HEK293 (cell line): ENCODE data around the gene MYLK.

ENCODE experiments used
- CTCF ChIA-PET: fragments of 350-600 bp; formaldehyde crosslinking; extraction: SDS; loops from one replicate; lab custom pipeline; 2021; ENCODE audit warnings: antibody characterized with exemption; lab: Yijun Ruan, JAX
- POLR2A ChIA-PET: fragments of 300-600 bp; formaldehyde crosslinking; extraction: SDS; loops from one replicate; lab custom pipeline; 2020; ENCODE audit warnings: antibody characterized with exemption, inconsistent platforms; lab: Yijun Ruan, JAX
- H3K27ac ChIP-seq: fragments of 200-500 bp; sonication (Bioruptor generic); 2 replicates; pipeline ENCODE4 v1.5.1; 2014; ENCODE audit warnings: low read depth, low read length, control low read depth, inconsistent platforms; ENCODE audit errors: extremely low read depth
- H3K36me3 ChIP-seq, 2 experiments: fragments of 200-500 bp in 1 of 2; sonication (Bioruptor generic) in 1 of 2; 1 replicate in 1 of 2; 2 replicates in 1 of 2; pipeline ENCODE4 v1.5.1; 2014 to 2017; ENCODE audit warnings: inconsistent platforms in 2 of 2, low read length in 2 of 2; ENCODE audit not compliant: control insufficient read depth in 2 of 2, insufficient read depth in 1 of 2
- H3K4me1 ChIP-seq: fragments of 200-500 bp; sonication (Bioruptor generic); 2 replicates; pipeline ENCODE4 v1.5.1; 2014; ENCODE audit warnings: mild to moderate bottlenecking, low read length, inconsistent platforms; ENCODE audit not compliant: control insufficient read depth, insufficient read depth
- H3K4me3 ChIP-seq: 2 replicates; pipeline ENCODE4 v1.5.1; 2011; ENCODE audit warnings: low read depth, mild to moderate bottlenecking, control low read depth, low read length, moderate library complexity
- H3K9me3 ChIP-seq: fragments of 200-500 bp; sonication (Bioruptor generic); 2 replicates; pipeline ENCODE4 v1.5.1; 2014; ENCODE audit warnings: low read depth, low read length, inconsistent platforms; ENCODE audit not compliant: control insufficient read depth, insufficient read depth
- EGR2 ChIP-seq: fragments of 450-650 bp; formaldehyde crosslinking; IDR thresholded peaks from 2 replicates; pipeline ENCODE4 v1.5.1; 2016; ENCODE audit warnings: low read depth, missing biosample characterization, missing genetic modification characterization
- MEIS1 ChIP-seq: sonication (generic); formaldehyde crosslinking; IDR thresholded peaks from 2 replicates; pipeline ENCODE4 v1.8.1; 2022; ENCODE audit warnings: missing genetic modification reagents, mild to moderate bottlenecking, borderline replicate concordance
- ZNF10 ChIP-seq: fragments of 450-650 bp; formaldehyde crosslinking; IDR thresholded peaks from 2 replicates; pipeline ENCODE4 v1.5.1; 2017; ENCODE audit warnings: missing biosample characterization, missing genetic modification characterization
- ZNF174 ChIP-seq: fragments of 450-650 bp; formaldehyde crosslinking; IDR thresholded peaks from 2 replicates; pipeline ENCODE4 v1.5.0; 2017; ENCODE audit warnings: missing biosample characterization, mild to moderate bottlenecking, missing genetic modification characterization
- ZNF24 ChIP-seq: fragments of 450-650 bp; formaldehyde crosslinking; IDR thresholded peaks from 2 replicates; pipeline ENCODE4 v1.5.1; 2016; ENCODE audit warnings: missing biosample characterization, missing genetic modification characterization
- ZNF311 ChIP-seq: fragments of 450-650 bp; formaldehyde crosslinking; IDR thresholded peaks from 2 replicates; pipeline ENCODE4 v1.5.1; 2017; ENCODE audit warnings: missing biosample characterization, missing genetic modification characterization, borderline replicate concordance
- ZNF37A ChIP-seq: fragments of 450-650 bp; IDR thresholded peaks from 2 replicates; pipeline ENCODE4 v1.5.1; 2018; ENCODE audit warnings: missing biosample characterization, missing genetic modification characterization
- ZNF394 ChIP-seq: fragments of 450-650 bp; formaldehyde crosslinking; IDR thresholded peaks from 2 replicates; pipeline ENCODE4 v1.5.1; 2016; ENCODE audit warnings: missing biosample characterization, missing genetic modification characterization, mild to moderate bottlenecking, moderate library complexity, borderline replicate concordance
- ZNF398 ChIP-seq: fragments of 450-650 bp; formaldehyde crosslinking; IDR thresholded peaks from 2 replicates; pipeline ENCODE4 v1.5.1; 2017; ENCODE audit warnings: missing biosample characterization, missing genetic modification characterization
- ZNF423 ChIP-seq: fragments of 450-650 bp; formaldehyde crosslinking; IDR thresholded peaks from 2 replicates; pipeline ENCODE4 v1.5.1; 2016; ENCODE audit warnings: missing biosample characterization, missing genetic modification characterization
- ZNF513 ChIP-seq: fragments of 450-650 bp; IDR thresholded peaks from 2 replicates; pipeline ENCODE4 v1.5.1; 2018; ENCODE audit warnings: missing biosample characterization, missing genetic modification characterization
- ZNF600 ChIP-seq: fragments of 450-650 bp; formaldehyde crosslinking; IDR thresholded peaks from 2 replicates; pipeline ENCODE4 v1.5.1; 2016; ENCODE audit warnings: missing biosample characterization, missing genetic modification characterization
- ZNF664 ChIP-seq: fragments of 450-650 bp; formaldehyde crosslinking; IDR thresholded peaks from 2 replicates; pipeline ENCODE4 v1.5.1; 2016; ENCODE audit warnings: missing biosample characterization, missing genetic modification characterization
- ZNF76 ChIP-seq: fragments of 450-650 bp; formaldehyde crosslinking; IDR thresholded peaks from 2 replicates; pipeline ENCODE4; 2016; ENCODE audit warnings: low read depth, missing biosample characterization, missing genetic modification characterization, borderline replicate concordance
- ZNF792 ChIP-seq: fragments of 450-650 bp; formaldehyde crosslinking; IDR thresholded peaks from 2 replicates; pipeline ENCODE4 v1.5.1; 2016; ENCODE audit warnings: missing biosample characterization, missing genetic modification characterization
- ZSCAN5A ChIP-seq: fragments of 450-650 bp; formaldehyde crosslinking; IDR thresholded peaks from 2 replicates; pipeline ENCODE4 v1.5.1; 2016; ENCODE audit warnings: missing biosample characterization, missing genetic modification characterization
- TF ChIP-seq, protein P1 (sequence below): fragments of 450-650 bp; formaldehyde crosslinking; IDR thresholded peaks from 2 replicates; pipeline ENCODE4 v1.5.1; 2016; ENCODE audit warnings: missing biosample characterization, missing genetic modification characterization

MYLK gene

DNA sequence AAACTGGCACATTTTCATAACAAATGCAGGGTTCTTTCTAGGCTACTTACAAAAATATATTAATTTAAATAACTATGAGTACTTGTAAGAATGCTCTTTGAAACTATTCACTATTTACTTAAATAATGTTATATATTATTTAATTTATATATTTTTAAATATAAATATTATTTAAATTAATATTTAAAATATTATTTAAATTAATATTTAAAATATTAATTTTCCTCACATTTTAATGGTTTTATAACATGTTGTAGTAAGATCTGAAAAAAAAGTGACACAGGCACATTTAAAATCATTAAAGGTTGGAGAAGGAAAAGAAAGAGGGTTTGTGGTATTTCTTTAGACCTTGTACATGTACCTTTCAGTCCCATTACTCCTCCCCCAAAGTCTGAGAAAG, 42.3 kb upstream of the MYLK start:
- POLR2A ChIA-PET = no interaction called here
- no peak for TF ChIP-seq ZNF398 (tag by site-specific recombination)
- TF ChIP-seq ZNF37A = no peak
- no peak for TF ChIP-seq MEIS1 (CRISPR knock-in tag)
- no peak for TF ChIP-seq ZNF423 (tag by site-specific recombination)
- TF ChIP-seq ZSCAN5A (tag by site-specific recombination) = no peak
- TF ChIP-seq EGR2 (tag by site-specific recombination) = no peak
- no peak for TF ChIP-seq ZNF792 (tag by site-specific recombination)
- no peak for TF ChIP-seq ZNF513 (tag by site-specific recombination)

DNA sequence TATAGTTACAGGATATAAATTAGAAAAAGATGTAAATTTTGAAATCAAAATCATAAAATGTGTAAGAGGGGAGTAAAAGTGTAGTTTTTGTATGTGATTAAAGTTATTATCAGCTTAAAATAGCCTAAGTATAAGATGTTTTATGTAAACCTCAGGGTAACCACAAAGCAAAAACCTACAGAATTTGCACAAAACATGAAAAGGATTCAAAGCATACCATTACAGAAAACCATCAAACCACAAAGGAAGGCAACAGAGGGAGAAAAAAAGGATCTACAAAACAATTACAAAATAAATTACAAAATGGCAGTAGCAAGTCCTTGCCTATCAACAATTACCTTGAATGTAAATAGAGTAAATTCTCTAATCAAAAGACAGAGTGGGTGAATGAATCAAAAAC, 36.7 kb upstream of the MYLK start:
- POLR2A ChIA-PET = no interaction called here
- CTCF ChIA-PET = interaction anchor here (0.6 kb wide), 1 partner anchor 21 kb away, joined by 3 read pairs; no protein-coding TSS in a partner anchor
- Histone ChIP-seq H3K27ac (no peak overlapping the region), H3K4me3 (no peak overlapping the region), H3K4me1 (no peaks in the 10 kb centered on the region), H3K36me3 (peaks cover 10 to 63% of the 10 kb centered on the region in 2 experiments), H3K9me3 (no peaks in the 10 kb centered on the region)
- TF ChIP-seq, protein P1, sequence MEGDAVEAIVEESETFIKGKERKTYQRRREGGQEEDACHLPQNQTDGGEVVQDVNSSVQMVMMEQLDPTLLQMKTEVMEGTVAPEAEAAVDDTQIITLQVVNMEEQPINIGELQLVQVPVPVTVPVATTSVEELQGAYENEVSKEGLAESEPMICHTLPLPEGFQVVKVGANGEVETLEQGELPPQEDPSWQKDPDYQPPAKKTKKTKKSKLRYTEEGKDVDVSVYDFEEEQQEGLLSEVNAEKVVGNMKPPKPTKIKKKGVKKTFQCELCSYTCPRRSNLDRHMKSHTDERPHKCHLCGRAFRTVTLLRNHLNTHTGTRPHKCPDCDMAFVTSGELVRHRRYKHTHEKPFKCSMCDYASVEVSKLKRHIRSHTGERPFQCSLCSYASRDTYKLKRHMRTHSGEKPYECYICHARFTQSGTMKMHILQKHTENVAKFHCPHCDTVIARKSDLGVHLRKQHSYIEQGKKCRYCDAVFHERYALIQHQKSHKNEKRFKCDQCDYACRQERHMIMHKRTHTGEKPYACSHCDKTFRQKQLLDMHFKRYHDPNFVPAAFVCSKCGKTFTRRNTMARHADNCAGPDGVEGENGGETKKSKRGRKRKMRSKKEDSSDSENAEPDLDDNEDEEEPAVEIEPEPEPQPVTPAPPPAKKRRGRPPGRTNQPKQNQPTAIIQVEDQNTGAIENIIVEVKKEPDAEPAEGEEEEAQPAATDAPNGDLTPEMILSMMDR (tag by site-specific recombination) = no peak
- TF ChIP-seq ZNF664 (tag by site-specific recombination) = no peak
- no peak for TF ChIP-seq ZNF76 (tag by site-specific recombination)
- no peak for TF ChIP-seq ZNF10
- TF ChIP-seq ZNF311 (tag by site-specific recombination) = no peak
- no peak for TF ChIP-seq ZNF394 (tag by site-specific recombination)
- no peak for TF ChIP-seq ZNF600 (tag by site-specific recombination)
- TF ChIP-seq ZNF24 = no peak
- no peak for TF ChIP-seq ZNF174 (tag by site-specific recombination)

More for the DNA sequence above, 42.3 kb upstream of the MYLK start:
- CTCF ChIA-PET = interaction anchor here (0.5 to 0.6 kb wide), 2 partner anchors 13 to 272 kb away, joined by 3 read pairs; no protein-coding TSS in a partner anchor
- Histone ChIP-seq H3K4me1 (no peaks in the 10 kb centered on the region), H3K36me3 (peaks cover 23 to 58% of the 10 kb centered on the region in 2 experiments), H3K9me3 (no peaks in the 10 kb centered on the region), H3K4me3 (no peak overlapping the region), H3K27ac (no peak overlapping the region)
